ENCODE data around the gene FAM107B. TPM values are rescaled to one million over a fixed set of nuclear protein-coding genes. Genes with fewer than 3 reads are reported as not detected.
"Not testable (repeated sequence)": the region's sequence is repeated elsewhere in the genome, so short reads cannot be mapped to it uniquely, and the experiment has no call there.

FAM107B gene
- 3.4 TPM for total RNA-seq
- long read RNA-seq, partial matches to known transcripts, result 1 of 5 reads
- long read RNA-seq, other reads (novel, unspliced or antisense), result 0 of 5 reads

GRCh38 chr10:14774797-14775196 lies at the start of gene FAM107B:
FAM107B (minus strand) TSS chr10:14774897; CDS start chr10:14774663, 234 bp downstream.
- intact Hi-C loops (cut with micrococcal nuclease), result no loop called here
- no peak for ATAC-seq
- no peak for DNase-seq

DNA sequence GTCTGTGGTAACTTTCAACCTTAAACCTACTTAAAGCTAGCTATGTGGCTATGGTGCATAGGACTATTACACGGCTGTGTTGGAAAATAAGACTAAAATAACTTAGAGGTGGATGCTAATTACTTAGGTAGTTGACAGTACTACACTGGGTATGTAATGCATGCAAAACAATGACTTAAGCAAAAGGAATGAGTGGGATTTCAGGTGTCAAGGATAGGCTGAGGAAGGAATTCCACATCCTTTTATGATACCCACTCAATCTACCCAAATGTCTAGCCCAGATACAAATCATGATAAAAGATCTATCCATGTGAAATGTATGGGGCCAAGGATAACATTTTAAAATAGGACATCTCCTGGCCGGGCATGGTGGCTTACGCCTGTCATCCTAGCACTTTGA lies 49.3 kb upstream of the FAM107B start:
- no peak for DNase-seq
- no peak for ATAC-seq
- intact Hi-C loops (cut with micrococcal nuclease), result loop anchor here (10.0 kb wide), 1 partner anchor 329 kb away; no protein-coding TSS in a partner anchor

GRCh38 chr10:14822879-14823755 lies 48.4 kb upstream of the FAM107B start:
- intact Hi-C loops (cut with micrococcal nuclease), result loop anchor here (10.0 kb wide), 1 partner anchor 328 kb away; no protein-coding TSS in a partner anchor
- ATAC-seq, result peak; percentile 38
- DNase-seq, result no peak

- intact Hi-C loops (cut with micrococcal nuclease), result loop anchor here (10.0 kb wide), 1 partner anchor 327 kb away; no protein-coding TSS in a partner anchor
- ATAC-seq (no peak), DNase-seq (no peak)
These were observed 47.1 kb upstream of the FAM107B start for GRCh38 chr10:14821635-14822375.

DNA sequence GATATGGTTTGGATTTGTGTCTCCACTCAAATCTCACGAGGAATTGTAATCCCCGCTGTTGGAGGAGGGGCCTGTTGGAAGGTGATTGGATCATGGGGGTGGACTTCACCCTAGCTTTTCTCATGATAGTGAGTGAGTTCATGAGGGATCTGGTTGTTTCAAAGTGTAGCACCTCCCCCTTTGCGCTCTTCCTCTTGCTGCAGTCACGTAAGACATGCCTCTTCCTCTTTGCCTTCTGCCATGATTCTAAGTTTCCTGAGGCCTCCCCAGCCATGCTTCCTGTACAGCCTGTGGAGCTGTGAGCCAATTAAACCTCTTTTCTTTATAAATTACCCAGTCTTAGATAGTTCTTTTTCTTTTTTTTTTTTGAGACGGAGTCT lies 46.1 kb upstream of the FAM107B start:
- ATAC-seq (no peak), DNase-seq (no peak)
- intact Hi-C loops (cut with micrococcal nuclease), result loop anchor here (10.0 kb wide), 1 partner anchor 326 kb away; no protein-coding TSS in a partner anchor

DNA sequence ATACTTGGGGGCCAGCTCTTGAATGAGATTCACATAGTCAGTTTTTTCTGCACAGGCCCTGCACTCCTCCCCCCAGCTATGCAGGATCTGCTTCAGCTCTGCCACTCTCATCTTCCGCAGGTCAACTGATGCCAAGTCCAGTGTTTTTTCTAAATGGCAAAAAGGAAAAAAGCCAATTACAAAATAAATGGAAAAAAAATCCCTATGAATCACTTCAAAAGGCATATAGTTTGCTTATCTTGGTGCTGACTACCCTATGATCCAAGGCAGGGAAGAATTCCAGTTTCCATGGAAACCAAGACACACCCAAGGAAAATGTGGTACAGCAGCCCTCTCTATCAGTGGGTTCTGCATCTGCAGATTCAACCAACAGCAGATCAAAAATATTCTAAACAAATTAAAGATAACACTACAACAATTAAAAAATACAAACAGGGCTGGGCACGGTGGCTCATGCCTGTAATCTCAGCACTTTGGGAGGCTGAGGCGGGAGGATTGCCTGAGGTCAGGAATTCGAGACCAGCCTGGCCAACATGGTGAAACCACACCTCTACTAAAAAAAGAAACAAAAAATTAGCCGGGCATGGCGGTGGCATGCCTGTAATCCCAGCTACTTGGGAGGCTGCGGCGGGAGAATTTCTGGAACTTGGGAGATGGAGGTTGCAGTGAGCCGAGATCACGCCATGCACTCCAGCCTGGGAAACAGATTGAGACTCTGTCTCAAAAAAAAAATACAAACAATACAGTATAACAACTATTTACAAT lies 45.5 kb upstream of the FAM107B start:
- intact Hi-C loops (cut with micrococcal nuclease), result loop anchor here (10.0 kb wide), 1 partner anchor 325 kb away; no protein-coding TSS in a partner anchor
- DNase-seq, result no peak
- no peak for ATAC-seq

DNA sequence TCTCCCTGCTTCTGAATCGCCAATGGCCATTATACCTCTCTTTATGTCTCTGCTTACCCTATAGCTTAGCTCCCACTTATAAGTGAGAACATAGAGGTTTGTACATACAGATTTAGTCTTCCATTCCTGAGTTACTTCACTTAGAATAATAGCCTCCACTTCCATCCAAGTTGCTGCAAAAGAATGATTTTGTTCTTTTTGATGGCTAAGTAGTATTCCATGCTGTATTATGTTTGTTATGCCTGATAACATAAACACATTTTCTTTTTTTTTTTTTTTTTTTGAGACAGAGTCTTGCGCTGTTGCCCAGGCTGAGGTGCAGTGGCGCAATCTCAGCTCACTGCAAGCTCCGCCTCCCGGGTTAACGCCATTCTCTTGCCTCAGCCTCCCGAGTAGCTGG lies 42.0 kb upstream of the FAM107B start:
- ATAC-seq; intact Hi-C loops (cut with micrococcal nuclease); DNase-seq: not testable (repeated sequence)

- DNase-seq (no peak), ATAC-seq (no peak)
- intact Hi-C loops (cut with micrococcal nuclease), result no loop called here
These were observed 41.0 kb upstream of the FAM107B start for GRCh38 chr10:14815681-14816080.

- ATAC-seq (no peak), DNase-seq (no peak)
- intact Hi-C loops (cut with micrococcal nuclease), result no loop called here
These were observed 37.6 kb upstream of the FAM107B start for GRCh38 chr10:14812271-14812670.

- intact Hi-C loops (cut with micrococcal nuclease), result no loop called here
- no peak for DNase-seq
- ATAC-seq, result no peak
These were observed 36.6 kb upstream of the FAM107B start for GRCh38 chr10:14810969-14811953.

GRCh38 chr10:14806318-14806717 lies 31.6 kb upstream of the FAM107B start:
- no peak for DNase-seq
- ATAC-seq, result no peak
- intact Hi-C loops (cut with micrococcal nuclease), result no loop called here

GRCh38 chr10:14803827-14804226 lies 29.1 kb upstream of the FAM107B start:
- no peak for ATAC-seq
- DNase-seq, result no peak
- intact Hi-C loops (cut with micrococcal nuclease), result no loop called here

DNA sequence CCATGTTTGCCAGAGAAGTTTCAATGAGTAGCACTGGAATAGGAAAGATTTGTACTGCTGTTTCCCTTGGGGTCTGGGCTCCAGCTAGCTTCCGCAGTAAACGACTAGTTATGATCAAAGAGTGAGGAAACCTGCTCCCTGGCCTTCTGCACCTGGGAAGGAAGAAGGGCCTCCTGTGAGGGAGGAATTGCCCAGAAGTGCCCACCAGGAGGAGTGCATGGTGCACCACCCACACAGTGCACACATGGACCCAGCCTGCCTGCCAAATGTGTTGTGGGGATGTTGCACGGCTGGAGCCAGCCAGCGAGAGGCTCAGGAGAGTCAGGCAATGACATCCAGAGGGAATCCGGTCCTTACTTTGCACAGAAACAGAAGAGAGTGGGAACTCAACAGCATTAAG lies 27.0 kb upstream of the FAM107B start:
- no peak for ATAC-seq
- intact Hi-C loops (cut with micrococcal nuclease), result no loop called here
- no peak for DNase-seq

DNA sequence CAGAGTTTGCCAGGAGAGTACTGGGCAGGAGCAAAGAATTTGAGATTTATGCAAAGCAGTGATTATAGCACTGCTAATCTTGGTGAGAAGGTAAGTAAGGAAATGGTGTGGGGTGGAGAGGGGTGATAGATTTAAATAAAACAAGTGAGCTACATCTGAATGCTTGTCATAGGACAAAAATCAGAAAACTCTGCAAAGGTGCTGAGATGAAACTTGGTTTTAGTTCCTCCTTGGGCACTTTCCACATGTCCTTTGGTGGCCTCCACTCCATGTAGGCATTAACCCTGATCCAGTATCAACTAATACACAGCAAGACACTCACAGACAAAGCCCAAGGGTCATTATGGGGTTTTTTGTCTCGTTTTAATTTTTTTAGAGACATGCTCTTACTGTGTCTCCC lies 25.7 kb upstream of the FAM107B start:
- no peak for DNase-seq
- intact Hi-C loops (cut with micrococcal nuclease), result no loop called here
- no peak for ATAC-seq

DNA sequence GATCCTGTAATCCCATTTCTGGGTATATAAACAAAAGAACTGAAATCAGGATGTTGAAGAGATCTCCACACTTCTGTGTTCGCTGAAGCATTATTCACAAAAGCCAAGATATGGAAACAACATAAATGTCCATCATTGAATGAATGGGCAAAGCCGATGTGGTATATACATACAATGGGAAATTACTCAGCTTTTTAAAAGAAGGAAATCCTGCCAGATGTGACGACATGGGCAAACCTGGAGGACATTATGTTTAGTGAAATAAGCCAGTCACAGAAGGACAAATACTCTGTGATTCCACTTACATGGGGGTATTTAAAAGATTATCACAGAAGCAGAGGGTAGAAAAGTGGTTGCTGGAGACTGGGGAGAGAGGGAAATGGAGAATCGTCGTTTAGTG lies 23.9 kb upstream of the FAM107B start:
- intact Hi-C loops (cut with micrococcal nuclease), result no loop called here
- DNase-seq (no peak), ATAC-seq (no peak)

- no peak for ATAC-seq
- intact Hi-C loops (cut with micrococcal nuclease), result no loop called here
- DNase-seq, result no peak
These were observed 13.2 kb upstream of the FAM107B start for GRCh38 chr10:14787938-14788337.

DNA sequence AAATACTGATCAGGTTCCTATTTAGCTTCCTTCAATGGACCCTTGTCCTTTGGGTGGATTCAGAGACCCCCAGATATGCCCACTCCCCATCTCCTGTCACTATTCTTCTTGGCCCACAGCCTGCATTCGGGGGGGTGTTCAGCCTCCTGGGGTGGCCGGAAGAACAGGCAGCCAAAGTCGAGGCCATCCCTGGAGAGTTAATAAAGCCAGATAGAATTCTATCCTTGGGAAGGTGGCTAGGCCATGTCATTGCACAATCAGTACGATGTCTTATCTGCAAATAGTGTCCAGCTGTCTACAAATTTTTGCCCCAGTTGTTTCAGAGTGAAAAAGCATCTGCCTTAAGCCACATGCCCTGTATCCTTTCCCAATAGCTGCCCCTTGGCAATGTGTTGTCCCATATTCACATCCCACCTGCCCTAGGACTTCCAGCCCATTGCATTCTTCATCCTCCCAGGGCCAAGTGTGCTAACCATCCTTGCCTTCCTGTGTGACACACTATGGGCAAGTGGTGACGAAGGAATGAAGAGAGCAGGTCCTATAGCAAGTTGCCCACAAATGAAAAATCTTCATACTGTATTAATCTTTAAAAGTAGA lies 9.9 kb upstream of the FAM107B start:
- peak; percentile 51 for ATAC-seq
- intact Hi-C loops (cut with micrococcal nuclease), result no loop called here

More for the DNA sequence above, 9.9 kb upstream of the FAM107B start:
- no peak for DNase-seq

Measured in left ventricle myocardium superior (tissue), 1 donor.